Measurements from ENCODE around the gene ASB3. TPM values are rescaled to one million over a fixed set of nuclear protein-coding genes. Genes with fewer than 3 reads are reported as not detected.
A peak's percentile ranks its signal among the peaks of the same experiment; 100 is the strongest.
"Not testable (repeated sequence)": the region's sequence is repeated elsewhere in the genome, so short reads cannot be mapped to it uniquely, and the experiment has no call there.

The ASB3 gene
- polyA plus RNA-seq, 2 of the 4 experiments (the other 2 are of a cell fraction), result 13.5 to 35.9 TPM

- TF ChIP-seq POLR2A (IDR thresholded peaks at IDR 0.05; ENCODE audit: low read length), result no peak
- TF ChIP-seq HMGXB4 (CRISPR knock-in tag; IDR thresholded peaks at IDR 0.05; ENCODE audit: borderline replicate concordance), result no peak
- no peak for TF ChIP-seq NPAS2 (CRISPR knock-in tag; IDR thresholded peaks at IDR 0.05; ENCODE audit: borderline replicate concordance)
- TF ChIP-seq HEYL (CRISPR knock-in tag; IDR thresholded peaks at IDR 0.05), result no peak
- no peak for TF ChIP-seq RNF2 (IDR thresholded peaks at IDR 0.05; ENCODE audit: borderline replicate concordance, low read depth)
- TF ChIP-seq HOXA7 (CRISPR knock-in tag; IDR thresholded peaks at IDR 0.05), result no peak
- TF ChIP-seq ATOH8 (CRISPR knock-in tag; IDR thresholded peaks at IDR 0.05; ENCODE audit: low read depth), result no peak
- TF ChIP-seq HOXB5 (CRISPR knock-in tag; IDR thresholded peaks at IDR 0.05), result no peak
- H3K9me3 ChIP-seq, result no peaks in the 10 kb centered on the region
- DNase-seq (ENCODE audit: low read depth in 1 of 2, low spot score in 1 of 2), result no peak
- FAIRE-seq, result no peak
- no peak overlapping the region for H3K4me2 ChIP-seq
- ChIA-PET POLR2A (no interaction called here), CTCF (no interaction called here)
- no peaks in the 10 kb centered on the region for H3K4me1 ChIP-seq
- no peak for ATAC-seq
- 90% methylated on average over 2 of the region's 2 CpGs for WGBS (ENCODE audit: missing lambda C conversion rate)
- H3K4me3 ChIP-seq, result no peak overlapping the region
- no peak overlapping the region for H3K27ac ChIP-seq
Measured at GRCh38 chr2:53724536-53724935, 62.2 kb downstream of the ASB3 start.

- H3K4me1 ChIP-seq; H3K4me2 ChIP-seq; FAIRE-seq; ATAC-seq; DNase-seq (ENCODE audit: low read depth in 1 of 2, low spot score in 1 of 2); POLR2A ChIA-PET; H3K4me3 ChIP-seq; H3K27ac ChIP-seq; H3K9me3 ChIP-seq: not testable (repeated sequence)
- CTCF ChIA-PET, result interaction anchor here (1.2 kb wide), 1 partner anchor 29 kb away, joined by 3 read pairs; no protein-coding TSS in a partner anchor
- 96% methylated on average over 3 of the region's 3 CpGs for WGBS (ENCODE audit: missing lambda C conversion rate)
- TF ChIP-seq ZC3H11A (IDR thresholded peaks at IDR 0.05), result peak; percentile 90
Measured at GRCh38 chr2:53720944-53721343, 65.8 kb downstream of the ASB3 start.

- TF ChIP-seq RAD21 (conservative IDR thresholded peaks at IDR 0.05 in 1 of 2, IDR thresholded peaks at IDR 0.05 in 1 of 2) (peak; percentile 49 to 56; a peak in 4 of 5 replicates), ZC3H11A (IDR thresholded peaks at IDR 0.05) (no peak), HOXB5 (CRISPR knock-in tag; IDR thresholded peaks at IDR 0.05) (no peak), HOXB13 (CRISPR knock-in tag; IDR thresholded peaks at IDR 0.05; ENCODE audit: low read depth) (no peak), CTCF (IDR thresholded peaks at IDR 0.05) (peak; percentile 34; the same call in 2 of the 3 replicates), MAZ (IDR thresholded peaks at IDR 0.05; ENCODE audit: borderline replicate concordance, low read depth, low read length) (no peak), RARB (CRISPR knock-in tag; IDR thresholded peaks at IDR 0.05) (no peak), SMC3 (IDR thresholded peaks at IDR 0.05) (peak; percentile 42; the same call in 1 of the 3 replicates)
- 0 out of 3 replicates have a peak, but pooled peaks cover 3% of the 10 kb centered on the region for H3K9me3 ChIP-seq
- no peaks in the 10 kb centered on the region for H3K4me1 ChIP-seq
- no peak for FAIRE-seq
- peak; percentile 4 to 11 for DNase-seq (ENCODE audit: low read depth in 1 of 2, low spot score in 1 of 2)
- H3K27ac ChIP-seq, result no peak overlapping the region
- ChIA-PET CTCF (no interaction called here), POLR2A (no interaction called here)
- no peak overlapping the region for H3K4me2 ChIP-seq
- no peak for ATAC-seq
- no peak overlapping the region for H3K4me3 ChIP-seq
Measured at GRCh38 chr2:53715568-53715967, 71.2 kb downstream of the ASB3 start.

- Histone ChIP-seq H3K4me2 (no peak overlapping the region), H3K9me3 (peaks cover 19% of the 10 kb centered on the region), H3K4me3 (no peak overlapping the region), H3K27ac (no peak overlapping the region), H3K4me1 (no peaks in the 10 kb centered on the region)
- POLR2A ChIA-PET, result no interaction called here
- 91% methylated on average over 7 of the region's 7 CpGs for WGBS (ENCODE audit: missing lambda C conversion rate)
- CTCF ChIA-PET, result no interaction called here
- FAIRE-seq, result no peak
- no peak for ATAC-seq
- DNase-seq (ENCODE audit: low read depth in 1 of 2, low spot score in 1 of 2), result no peak
- TF ChIP-seq MAX (IDR thresholded peaks at IDR 0.05) (no peak), FOSL2 (IDR thresholded peaks at IDR 0.05) (no peak), FOSL2 (CRISPR knock-in tag; IDR thresholded peaks at IDR 0.05) (no peak), E2F6 (IDR thresholded peaks at IDR 0.05; ENCODE audit: borderline replicate concordance, low read depth) (no peak), RCOR1 (IDR thresholded peaks at IDR 0.05; ENCODE audit: low read depth, low read length) (no peak), HOXA7 (CRISPR knock-in tag; IDR thresholded peaks at IDR 0.05) (no peak), MYC (IDR thresholded peaks at IDR 0.05; ENCODE audit: borderline replicate concordance, low read length) (no peak), RFX5 (IDR thresholded peaks at IDR 0.05) (no peak), HES2 (IDR thresholded peaks at IDR 0.05) (no peak), FOXS1 (CRISPR knock-in tag; IDR thresholded peaks at IDR 0.05) (no peak)
Measured at GRCh38 chr2:53711271-53711780, 75.4 kb downstream of the ASB3 start.
